NCI-H1417 treated with DMSO at 0.1 percent for 48 hours (cell line): ENCODE results near the gene VPS35L.
"Not testable (repeated sequence)": the region's sequence is repeated elsewhere in the genome, so short reads cannot be mapped to it uniquely, and the experiment has no call there.

Source experiments
- DNase-seq: peaks from one replicate; lab custom pipeline; 2025; lab: John Stamatoyannopoulos, UW

Gene VPS35L

DNA sequence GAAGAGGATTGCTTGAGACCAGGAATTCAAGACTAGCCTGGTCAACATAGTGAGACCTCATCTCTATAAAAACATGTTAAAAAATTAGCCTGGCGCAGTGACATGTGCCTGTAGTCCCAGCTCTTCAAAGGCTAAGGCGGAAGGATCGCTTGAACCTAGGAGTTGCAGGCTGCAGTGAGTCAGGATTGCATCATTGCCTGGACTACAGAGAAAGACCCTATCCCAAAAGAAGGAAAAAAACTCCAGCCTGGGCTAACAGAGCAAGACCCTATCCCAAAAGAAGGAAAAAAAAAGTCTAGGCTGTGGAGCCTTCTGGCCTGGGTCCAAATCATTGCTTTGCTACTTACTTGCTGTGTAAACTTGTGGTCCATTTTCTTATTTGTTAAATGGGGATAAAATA lies 26.8 kb upstream of the VPS35L start:
- no peak for DNase-seq

DNA sequence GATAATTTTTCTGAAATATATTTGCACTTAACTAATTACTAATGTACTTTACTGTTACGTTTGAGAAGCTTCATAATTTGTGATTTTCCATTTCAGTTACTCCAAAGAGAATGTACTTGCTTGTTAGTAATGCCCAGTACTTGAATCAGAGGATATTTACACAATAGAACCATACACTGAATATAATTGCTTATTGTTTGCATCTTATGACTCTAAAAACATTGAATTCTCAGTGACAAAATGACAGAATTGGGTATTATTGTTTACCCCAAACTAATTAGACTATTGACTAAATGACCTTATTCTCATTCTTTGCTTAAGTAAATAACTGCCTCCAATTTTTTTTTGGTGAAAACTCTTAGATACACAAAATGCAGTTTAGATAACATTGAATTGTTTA lies 22.9 kb upstream of the VPS35L start:
- DNase-seq, result no peak

DNA sequence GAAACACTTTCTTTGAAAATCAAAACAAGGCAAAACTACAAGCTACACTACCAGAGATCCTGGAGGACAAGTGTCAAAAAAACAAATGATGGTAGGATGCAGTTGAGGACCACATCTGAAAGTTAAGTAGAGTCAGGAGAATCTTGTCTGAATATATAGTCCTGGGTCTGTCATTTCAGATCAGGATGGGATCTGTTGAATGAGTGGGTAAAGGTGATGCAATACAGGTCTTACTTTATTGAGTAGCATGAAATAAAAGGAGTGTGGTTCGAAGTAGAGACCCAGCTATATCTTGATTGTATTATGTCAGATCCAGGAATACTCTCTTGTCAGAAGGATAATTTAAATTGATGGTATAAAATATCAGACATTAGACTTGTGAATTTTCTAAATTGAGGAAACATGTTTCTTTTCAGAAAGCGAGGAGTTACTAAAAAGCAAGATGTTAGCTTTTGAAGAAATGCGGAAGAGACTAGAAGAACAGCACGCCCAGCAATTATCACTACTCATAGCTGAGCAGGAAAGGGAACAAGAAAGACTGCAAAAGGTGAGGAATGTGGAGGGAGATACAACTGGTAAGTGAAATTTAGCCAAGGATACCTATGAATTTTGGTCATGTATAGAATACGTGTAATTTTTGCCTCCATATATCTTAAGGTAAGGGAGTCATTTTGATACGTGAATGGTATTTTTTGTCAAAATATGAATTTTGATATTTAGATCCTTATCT lies 15.1 kb upstream of the VPS35L start:
- no peak for DNase-seq

DNA sequence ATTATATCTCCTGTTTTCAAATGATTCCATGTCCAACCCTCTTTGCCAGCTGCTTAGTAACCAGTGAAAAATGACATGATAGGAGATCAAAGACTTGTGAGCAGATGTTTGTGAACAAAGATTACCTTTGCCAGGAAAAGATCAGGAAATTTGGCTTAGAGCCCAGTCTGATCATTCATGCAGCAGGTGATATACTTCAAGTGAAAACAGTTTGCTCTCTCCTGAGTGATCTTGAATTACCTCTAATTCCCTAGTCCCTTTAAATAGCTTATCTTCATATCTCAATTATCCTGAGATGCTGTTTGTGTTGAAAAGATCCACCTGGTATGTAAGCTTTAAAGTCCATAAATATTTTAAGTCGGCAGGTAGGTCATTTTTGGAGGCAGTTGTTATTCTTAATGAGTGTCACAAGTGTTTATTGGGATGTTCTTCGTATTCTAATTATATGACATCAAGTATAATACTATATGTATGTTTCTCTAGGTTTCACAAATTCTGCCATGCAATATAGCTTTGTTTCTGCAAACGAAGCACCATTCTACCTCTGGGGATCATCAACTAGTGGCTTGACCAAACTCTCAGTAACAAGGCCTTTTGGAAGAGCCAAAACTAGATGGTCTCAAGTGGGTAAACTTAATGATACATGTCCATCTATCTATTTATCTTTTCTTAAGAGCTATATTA lies 13.2 kb upstream of the VPS35L start:
- peak; percentile 86 for DNase-seq

DNA sequence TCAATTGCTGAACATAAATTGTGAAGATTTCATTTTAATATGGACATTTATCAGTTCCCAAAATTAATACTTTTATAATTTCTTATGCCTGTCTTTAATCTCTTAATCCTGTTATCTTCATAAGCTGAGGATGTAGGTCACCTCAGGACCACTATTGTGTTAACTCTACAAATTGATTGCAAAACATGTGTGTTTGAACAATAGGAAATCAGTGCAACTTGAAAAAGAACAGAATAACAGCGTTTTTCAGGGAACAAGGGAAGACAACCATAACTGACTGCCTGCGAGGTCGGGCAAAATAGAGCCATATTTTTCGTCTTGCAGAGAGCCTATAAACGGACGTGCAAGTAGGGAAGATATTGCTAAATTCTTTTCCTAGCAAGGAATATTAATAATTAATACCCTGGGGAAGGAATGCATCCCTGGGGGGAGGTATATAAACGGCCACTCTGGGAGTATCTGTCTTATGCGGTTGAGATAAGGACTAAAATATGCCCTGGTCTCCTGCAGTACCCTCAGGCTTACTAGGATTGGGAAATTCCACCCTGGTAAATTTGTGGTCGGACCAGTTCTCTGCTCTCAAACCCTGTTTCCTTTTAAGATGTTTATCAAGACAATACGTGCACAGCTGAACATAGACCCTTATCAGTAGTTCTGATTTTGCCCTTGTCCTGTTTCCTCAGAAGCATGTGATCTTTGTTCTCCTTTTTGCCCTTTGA lies 12.1 kb upstream of the VPS35L start:
- DNase-seq, result not testable (repeated sequence)

DNA sequence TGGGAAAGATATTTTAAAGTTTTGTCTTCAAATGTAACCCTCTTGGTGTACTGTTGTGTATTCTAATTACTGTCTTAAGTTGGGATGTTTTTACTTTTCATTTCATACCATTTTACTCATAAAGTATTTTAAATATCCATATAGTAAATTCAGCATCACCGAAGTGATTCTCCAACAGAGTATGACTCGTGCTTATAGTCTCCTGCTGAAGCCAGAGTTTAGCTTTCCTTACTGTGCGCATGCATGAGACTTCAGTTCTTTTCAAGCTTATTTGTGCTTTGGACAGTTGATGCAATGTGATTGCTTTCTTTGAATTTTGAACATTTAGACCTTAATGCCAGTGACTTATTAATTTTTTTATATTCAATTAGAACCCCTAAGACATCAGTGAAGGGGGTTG lies 7.4 kb upstream of the VPS35L start:
- no peak for DNase-seq

DNA sequence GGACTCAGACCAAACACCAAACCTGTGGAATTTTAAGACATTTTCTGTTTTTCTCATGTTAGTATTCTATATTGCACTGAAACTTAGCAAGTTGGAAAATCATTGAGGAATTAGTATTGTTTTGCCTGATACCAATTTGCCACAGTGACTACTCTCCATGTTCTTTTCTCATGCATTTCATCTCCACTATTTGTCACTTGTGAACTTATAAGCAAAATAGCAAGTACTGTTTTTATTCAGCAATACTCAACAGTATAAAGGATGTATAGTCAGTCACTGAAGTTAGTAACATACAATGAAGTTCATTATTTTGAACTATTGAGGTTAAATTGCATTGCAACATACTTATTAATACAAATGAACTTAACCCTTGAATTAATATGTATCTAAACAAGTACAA lies 5.8 kb upstream of the VPS35L start:
- DNase-seq, result no peak

DNA sequence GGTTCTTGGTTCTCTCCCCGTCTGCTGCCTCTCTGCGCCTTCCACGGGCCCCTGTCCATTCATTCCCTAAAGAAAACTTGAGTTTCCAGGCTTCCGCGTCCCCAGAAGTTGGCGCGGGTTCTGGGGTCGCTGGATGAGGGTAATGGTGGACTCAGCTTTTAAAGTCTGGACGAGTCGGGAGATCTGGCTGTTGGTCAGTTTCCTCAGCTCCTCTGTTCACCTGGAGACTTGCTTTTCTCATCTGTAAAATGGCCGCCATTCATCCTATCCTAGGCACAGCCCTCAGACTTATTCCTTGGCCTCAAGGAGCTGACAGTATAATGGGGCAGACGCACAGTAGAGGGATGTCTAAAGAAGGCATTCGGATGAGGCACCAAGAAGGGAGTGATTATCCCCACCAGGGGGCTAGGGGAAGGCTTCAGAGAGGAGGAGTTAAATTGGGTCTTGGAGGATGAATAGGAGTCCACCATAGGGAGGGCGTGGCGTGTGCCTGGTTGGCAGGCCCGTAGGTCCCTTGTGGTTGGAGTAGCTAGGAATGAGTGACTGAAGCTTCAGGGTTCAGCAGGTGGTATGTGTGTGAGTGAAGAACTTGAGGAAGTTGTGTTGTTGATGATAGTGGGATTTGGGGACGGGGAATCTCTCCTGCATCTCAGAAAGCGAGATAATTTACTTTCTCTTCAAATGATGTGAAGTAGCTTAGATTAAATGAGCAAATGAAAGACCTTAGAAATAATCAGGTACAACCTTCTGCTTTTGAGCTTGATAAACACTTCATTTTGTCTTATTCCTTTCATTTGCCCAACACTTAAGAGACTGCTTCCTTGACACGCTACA lies 652 bp downstream of the VPS35L start:
- no peak for DNase-seq

DNA sequence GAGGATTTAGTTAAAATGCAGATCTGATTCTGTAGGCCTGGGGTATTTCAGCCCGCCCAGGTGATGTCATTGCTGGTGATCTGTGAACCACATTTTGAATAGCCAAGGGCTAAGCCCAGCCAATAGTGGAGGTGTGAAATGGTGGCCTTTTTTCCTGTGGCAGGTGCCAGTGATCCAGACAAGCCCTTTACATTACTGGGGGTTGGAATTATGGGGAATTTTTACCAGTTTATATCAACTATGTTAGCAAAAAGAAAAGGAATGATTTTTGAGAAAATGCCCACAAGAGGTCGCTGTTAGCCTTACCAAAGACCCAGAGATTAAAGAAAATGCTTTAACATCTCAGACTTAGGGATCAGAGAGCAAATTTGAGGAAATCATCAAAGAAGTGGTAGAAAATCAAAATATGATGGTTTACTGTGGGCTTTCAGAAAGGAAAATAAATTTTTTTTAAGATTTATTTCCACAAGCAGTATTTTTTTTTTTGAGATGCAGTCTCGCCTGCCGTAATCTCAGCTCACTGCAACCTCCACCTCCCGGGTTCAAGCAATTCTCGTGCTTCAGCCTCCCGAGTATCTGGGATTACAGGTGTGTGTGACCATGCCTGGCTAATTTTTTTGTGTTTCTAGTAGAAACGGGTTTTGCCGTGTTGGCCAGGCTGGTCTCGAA lies 3.9 kb downstream of the VPS35L start:
- peak; percentile 23 for DNase-seq

DNA sequence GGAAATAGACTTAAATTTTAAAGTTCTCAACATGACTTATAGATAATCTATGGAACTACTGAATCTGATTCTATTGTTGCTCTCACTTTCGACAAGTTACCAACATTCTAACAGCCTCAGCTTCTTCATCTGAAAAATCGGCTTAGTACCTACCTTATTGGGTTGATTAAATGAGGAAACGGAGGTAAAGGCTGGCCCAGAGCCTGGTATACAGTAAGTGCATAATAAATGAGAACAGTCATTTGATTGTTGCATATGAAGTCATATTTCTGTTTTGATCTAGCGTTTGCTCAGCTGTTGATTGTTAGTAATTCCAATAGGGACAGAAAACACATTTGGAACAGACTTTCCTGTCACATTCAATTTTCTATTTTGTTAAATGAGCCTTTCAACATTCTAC lies 4.6 kb downstream of the VPS35L start:
- no peak for DNase-seq

DNA sequence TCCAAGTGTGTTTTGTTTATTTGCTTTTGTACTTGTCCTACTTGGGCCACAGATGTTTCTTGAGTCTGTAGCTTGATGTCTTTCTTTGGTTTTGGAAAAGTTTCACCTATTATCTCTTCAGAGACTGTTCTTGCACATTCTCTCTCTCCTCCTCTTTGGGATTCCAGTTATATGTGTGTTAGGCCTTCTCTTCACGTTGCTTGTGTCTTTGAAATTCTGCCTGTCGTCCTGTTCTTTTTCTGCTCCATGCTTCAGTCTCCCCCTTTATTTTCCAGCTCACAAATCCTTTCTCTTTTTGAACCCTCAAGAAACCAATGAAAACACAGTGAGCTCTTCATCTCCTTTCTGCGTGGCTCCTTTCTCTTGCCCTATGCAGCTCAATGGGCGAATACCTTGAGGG lies 7.9 kb downstream of the VPS35L start:
- no peak for DNase-seq

DNA sequence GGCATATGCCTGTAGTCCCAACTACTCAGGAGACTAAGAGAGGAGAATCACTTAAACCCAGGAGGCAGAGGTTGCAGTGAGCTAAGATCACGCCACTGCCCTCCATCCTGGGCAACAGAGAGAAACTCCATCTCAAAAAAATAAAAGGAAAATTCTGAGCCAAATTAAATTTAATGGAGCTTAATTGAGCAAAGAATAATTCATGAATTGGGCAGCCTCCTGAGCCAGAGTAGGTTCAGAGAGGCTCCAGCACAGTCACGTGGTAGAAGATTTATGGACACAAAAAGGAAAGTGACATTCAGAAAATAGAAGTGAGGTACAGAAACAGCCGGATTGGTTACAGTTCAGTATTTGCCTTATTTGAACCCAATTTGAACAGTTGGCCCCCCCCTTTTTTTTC lies 10.9 kb downstream of the VPS35L start:
- DNase-seq, result no peak

DNA sequence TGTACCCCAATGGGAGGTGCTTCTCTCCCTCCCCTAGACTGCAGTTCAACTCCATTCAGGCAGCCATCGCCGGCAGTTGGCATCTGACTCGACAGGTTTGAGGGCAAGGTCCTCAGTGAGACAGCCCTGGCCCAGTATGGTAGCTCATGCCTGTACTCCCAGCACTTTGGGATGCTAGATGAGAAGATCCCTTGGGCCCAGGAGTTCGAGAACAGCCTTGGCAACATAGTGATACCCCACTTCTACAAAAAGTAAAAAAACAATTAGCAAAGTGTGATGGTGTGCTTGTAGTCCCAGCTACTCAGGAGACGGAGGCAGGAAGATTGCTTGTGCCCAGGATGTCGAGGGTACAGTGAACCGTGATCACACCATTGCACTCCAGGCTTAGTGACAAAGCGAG lies 12.1 kb downstream of the VPS35L start:
- DNase-seq, result no peak

DNA sequence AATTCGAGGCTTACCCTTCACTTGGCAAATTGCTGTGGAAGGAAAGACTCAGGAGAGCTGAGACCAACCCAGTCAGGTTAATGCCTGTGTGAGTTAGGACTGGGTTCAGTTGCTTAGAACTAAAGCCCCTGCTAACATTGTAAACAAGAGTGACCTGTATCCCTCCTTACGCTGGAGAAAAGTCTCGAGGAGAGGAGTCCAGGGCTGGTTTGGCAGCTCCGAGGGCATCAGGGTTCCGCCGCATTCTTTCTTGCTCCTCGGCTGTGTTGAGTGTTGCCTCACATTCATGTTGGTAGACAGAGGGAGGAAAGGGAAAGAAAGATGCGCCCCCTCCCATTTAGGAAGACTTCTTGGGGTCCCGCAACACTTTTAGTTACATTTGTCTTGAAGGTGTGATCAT lies 18.5 kb downstream of the VPS35L start:
- DNase-seq, result no peak

DNA sequence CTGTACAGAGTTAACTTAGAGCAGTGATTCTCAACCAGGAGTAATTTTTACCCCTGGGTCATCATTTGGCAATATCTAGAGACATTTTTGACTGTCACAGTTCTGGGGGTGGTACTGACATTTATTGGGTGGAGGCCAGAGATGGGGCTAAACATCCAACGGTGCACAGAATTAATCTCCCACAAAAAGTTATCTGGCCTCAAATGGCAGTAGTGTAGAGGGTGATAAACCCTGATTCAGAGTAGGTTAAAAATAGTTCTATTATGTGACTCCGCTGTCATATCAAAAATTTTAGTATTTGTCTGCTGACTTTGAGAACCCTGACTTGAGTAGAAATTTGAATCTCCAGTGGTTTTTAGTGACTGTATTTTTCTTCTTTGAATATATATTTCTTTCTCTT lies 19.1 kb downstream of the VPS35L start:
- DNase-seq, result no peak

DNA sequence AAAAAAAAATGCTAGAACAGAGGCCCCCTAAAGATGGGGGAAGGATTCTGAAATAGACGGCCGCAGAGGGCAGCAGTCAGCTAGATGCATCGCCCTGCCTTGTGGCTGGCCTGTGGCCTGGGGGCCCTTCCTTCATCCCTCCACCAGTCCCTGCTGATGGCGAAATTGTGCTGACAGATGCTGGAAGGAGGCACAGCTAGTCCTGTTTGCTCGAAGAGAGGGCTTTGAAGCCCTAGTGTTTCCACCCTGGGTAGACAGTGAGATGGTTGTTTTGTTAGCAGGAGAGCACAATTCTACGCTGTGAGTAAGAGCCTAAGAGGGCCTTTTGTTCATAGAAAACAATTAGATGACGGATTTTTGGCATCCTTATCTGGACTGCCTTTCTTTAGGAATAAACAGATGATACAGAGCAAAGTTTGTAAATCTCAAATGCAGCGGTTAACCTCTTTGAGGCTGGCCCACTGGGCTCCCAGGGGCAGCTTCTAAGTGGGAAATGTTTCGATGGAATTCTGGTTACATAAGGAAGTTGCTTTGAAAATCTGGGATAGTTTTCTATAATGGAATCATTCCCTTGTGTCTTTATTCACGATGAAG lies 23.0 kb downstream of the VPS35L start:
- DNase-seq, result no peak

DNA sequence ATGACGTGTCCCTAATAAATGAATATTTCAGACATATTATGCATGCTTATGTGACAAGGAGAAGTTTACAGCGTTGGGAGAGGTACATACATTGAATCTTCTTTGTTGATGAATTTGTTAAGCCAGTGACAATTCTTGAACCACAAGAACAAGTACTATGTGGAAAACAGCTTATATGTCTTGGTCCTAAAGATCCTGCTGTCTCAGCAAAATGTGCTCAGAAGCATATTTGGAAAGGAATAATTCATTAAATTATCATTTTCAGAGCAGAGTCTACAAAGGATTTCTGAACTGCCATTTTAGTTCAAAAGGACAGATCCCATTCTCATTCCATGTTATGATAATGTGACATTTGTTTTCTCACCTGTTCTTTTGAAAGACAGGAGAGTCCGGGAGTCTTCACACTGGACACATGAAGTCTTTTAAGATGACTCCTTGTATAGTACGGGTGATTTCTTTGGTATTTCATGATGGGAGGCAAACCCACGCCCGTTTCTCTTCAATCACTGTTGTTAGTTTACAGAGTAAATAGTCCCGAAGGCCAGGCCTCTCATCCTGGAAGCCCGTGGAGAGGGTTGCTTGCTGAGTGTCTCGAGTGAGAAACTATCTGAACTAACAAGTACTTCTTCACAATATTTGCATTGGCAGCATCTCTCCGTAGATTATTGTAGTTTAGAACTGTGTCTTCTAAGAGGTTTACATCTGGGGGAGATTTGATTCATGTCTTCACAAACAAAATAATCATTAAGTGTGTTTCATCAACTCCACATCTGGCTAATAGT lies 26.7 kb downstream of the VPS35L start:
- DNase-seq, result no peak

DNA sequence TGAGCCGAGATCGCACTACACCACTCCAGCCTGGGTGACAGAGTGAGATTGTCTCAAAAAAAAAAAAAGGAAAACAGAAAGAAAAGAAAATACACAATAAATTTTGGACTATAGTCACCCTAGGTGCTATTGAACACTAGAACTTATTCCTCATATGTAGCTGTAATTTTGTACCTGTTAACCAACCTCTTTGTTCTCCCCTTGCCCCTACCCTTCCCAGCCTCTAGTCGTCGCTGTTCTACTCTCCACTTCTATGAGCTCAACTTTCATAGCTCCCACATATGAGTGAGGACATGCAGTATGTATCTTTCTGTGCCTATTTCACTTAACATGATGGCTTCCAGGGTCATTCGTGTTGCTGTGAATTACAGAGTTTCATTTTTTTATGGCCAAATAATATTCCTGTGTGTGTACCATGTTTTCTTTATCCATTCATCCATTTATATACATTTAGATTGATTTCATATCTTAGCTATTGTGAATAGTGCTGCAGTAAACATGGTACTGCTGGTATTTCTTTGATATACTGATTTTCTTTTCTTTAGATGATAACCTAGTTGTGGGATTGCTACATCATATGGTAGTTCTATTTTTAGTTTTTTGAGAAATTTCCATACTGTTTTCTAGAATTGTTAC lies 28.3 kb downstream of the VPS35L start:
- DNase-seq, result no peak

DNA sequence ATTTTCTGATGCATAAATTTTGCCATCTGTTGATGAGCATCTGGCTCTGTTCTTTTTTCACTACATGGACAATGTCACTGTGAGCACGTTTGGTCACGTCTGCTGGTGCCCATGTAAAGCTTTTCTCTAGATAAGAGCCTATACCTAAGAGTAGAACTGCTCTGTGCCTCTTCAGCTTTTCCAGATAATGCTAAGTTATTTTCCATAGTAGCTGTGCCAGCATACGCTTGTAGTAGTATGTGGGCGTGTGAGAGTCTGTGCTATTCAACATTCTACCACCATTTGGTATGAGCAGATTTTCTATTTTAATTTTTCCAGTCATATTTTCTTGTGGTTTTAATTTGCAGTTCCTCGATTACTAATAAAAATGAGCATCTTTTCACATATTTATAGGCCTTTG lies 33.2 kb downstream of the VPS35L start:
- DNase-seq, result no peak

DNA sequence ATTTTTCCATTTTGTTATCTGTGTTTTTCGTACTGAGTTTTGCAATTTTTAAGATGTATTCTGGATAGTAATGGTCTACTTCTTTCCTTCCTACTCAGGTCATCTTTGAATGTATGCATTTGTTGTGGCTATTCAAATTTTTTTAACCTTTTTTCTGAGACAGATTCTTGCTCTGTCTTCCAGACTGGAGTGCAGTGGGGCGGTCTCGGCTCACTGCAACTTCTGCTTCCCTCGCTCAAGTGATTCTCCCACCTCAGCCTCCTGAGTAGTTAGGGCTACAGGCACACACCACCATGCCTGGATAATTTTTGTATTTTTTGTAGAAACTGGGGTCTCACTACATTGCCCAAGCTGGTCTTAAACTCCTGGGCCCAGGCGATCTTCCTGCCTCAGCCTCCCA lies 33.6 kb downstream of the VPS35L start:
- DNase-seq, result no peak
